Activated T-cell treated with anti-CD3 and anti-CD28 coated beads for 48 hours (primary cell): ENCODE data around the gene PPY.
"Not testable (repeated sequence)": the region's sequence is repeated elsewhere in the genome, so short reads cannot be mapped to it uniquely, and the experiment has no call there.

Source experiments
- DNase-seq: peaks from one replicate; pipeline ENCODE4 v3.0.0-alpha.2; 2020; ENCODE audit warnings: low read depth

PPY gene

GRCh38 chr17:43966276-43966675 lies 24.0 kb upstream of the PPY start:
- no peak for DNase-seq

DNA sequence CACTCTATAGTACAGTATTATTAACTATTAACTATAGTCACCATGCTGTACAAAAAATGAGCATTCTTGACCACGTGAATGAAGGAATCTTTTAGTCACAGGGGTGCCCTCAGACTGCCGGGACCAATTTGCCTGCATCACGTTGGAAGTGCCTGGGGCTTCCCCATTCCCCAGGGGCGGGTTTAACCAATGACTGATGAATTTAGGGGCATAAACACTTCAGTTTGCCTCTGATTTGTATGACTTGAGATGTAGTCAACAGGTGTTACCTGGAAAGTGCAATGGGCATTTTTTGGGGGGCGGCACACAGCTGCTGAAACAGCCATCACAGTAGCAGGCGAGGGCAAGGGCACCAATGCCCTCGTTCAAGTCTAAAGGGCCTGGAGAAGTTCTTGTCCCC lies 20.2 kb upstream of the PPY start:
- DNase-seq, result no peak

DNA sequence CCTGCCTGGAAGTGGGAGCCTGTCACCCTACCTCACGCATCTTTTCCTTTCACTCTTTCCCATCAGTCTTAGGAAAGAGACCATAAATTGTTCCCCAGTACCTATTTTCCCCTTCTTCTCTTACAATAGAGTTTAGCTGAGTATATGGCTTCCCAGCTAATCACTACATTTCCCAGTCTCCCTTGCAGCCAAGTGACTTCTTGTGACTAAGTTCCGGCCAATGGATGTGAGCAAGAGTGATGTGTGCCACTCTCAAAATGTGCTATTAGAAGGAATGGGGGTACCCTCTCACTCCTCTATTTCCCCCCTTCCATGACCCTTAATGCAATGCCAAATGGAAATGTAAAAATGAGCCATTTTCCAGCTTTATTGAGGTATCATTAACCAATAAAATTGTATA lies 19.7 kb upstream of the PPY start:
- DNase-seq, result no peak

- not testable (repeated sequence) for DNase-seq
Measured at GRCh38 chr17:43961292-43961691, 19.0 kb upstream of the PPY start.

DNA sequence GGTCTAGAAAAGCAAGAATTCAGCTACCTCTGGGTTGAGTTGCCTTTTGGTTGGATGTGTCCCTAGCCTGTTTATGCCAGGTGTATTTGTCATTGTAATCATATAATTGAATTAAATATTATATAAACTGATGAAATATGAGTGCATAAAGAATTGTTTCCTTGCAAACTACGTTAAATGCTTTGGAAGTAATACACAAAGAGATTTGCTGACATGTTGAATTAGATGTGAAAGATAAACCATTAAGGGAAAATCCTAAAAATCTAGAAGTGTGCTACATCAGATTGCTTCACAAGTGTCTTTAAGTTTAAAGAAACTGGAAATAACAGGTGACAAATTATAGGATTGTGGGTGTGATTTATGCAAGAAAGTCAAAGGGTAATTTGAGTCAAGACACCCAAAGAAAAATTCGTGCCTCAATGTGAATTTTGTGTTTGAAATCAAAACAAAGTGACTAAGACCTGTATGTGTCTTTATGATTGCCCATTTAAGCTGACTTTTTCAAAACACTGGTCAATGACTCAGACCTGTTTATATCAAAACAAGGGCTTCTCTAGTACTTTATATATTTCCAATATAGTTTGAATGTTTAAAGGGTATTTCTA lies 16.6 kb upstream of the PPY start:
- no peak for DNase-seq

GRCh38 chr17:43956222-43956621 lies 13.9 kb upstream of the PPY start:
- no peak for DNase-seq

- no peak for DNase-seq
Measured at GRCh38 chr17:43953746-43954145, 11.5 kb upstream of the PPY start, which contains the start of gene PYY. PYY (minus strand) TSS chr17:43953940; CDS start chr17:43953483, 457 bp downstream.

DNA sequence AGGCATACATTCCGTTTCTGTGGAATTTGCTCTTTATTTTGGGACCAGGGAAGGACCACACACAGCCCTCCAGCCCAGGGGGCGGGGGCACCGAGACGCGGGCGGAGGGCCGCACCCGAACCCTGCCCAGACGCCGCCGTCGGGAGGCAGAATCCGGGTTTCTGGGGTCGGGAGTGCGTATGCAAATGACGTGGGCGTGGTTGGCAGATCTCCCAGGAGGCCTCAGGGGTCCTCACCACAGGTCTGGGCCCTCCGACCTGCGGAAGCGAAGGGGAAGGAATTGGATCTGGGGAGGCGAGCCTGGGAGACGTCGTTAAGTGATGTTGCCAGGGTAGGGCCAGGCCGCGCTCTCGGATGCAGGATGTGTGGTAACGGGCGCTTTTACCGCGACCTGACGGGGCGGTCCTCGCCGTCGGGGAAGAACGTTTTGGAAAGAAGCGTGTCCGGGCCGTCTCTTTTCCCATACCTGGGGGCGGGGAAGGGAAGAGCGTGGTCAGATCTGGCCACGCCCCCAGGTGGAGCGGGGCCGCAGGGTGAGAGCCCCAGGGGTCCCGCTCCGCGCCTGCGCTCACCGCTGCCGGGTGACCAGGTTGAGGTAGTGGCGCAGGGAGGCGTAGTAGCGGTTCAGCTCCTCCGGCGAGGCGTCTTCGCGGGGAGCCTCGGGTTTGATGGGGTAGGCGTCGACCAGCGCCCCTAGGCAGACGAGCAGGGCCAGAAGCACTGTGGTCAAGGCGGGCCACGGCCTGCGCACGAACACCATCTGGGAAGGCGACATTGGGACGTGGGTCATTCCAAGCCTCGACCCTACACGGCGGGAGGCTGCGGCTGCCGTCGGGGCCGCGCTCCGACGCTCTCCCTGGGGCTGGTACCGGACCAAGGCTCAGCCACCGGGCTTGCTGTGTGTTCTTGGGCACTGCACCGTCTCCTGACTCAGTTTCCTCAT lies 10.7 kb upstream of the PPY start:
- no peak for DNase-seq

- no peak for DNase-seq
Measured at GRCh38 chr17:43952351-43952723, 10.1 kb upstream of the PPY start.

- DNase-seq, result no peak
Measured at GRCh38 chr17:43951750-43952149, 9.5 kb upstream of the PPY start.

DNA sequence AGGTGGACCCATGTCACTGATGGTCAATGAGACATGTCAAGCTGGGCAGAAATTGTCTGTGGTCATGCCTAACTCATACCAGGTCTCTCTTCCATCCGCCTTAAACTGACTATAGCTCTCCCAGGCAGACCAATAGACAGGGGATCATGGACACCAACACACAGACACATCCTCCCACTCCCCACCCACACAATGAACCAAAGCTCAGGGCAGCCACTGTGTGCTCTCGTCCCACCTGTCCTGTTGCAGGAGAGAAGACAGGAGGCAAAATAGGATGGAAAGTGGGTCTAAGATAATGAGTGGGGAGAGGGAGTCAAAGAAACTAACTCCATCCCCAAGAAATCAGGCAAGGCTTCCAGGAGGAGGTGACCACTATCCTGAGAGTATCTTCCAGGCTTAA lies 8.3 kb upstream of the PPY start:
- no peak for DNase-seq

- DNase-seq, result no peak
Measured at GRCh38 chr17:43949781-43950180, 7.5 kb upstream of the PPY start.

- DNase-seq, result no peak
Measured at GRCh38 chr17:43946781-43947180, 4.5 kb upstream of the PPY start.

DNA sequence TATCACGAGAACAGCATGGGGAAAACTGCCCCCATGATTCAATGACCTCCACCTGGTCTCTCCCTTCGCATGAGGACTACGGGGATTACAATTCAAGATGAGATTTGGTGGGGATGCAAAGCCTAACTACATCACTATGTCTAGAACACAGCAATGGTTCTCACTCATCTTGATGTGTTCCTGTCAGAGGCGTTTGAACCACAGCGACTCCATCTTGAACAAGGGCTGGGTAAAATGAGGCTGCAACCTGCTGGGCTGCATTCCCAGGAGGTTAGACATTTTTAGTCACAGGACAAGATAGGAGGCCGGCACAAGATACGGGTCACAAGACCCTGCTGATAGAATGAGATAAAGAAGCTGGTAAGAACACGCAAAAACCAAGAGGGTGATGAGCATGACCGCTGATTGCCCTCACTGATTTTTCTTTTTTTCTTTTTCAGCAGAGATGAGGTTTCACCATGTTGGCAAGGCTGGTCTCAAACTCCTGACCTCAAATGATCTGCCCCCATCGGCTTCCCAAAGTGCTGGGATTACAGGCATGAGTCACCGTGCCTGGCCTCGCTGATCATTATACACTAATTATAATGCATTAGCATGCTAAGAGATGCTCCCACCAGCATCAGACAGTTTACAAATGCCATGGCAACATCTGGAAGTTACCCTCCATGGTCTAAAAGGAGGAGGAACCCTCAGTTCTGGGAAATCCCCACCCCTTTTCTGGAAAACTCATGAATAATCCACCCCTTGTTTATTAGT lies 3.0 kb upstream of the PPY start:
- DNase-seq, result no peak

DNA sequence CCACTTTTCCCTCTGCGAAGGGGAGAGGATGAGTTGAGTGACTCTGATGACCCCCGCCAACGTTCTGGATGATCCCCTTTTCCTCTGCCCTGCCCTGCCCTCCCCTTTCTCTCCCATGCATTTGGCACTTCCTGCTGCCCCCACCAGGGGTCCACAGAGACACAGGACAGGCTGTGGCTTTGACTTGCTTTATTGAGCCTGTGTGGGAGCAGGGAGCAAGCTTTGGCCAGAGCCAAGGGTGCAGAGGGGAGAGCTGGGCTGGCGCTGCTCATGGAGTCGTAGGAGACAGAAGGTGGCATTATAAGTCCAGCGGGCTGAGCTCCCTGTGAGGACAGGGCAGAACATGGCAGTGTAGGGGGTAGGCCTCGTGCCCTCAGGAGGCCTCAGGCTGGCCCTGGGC lies 1.6 kb downstream of the PPY start:
- peak; percentile 21 for DNase-seq

GRCh38 chr17:43939886-43940285 lies 2.4 kb downstream of the PPY start:
- no peak for DNase-seq

GRCh38 chr17:43939452-43939851 lies 2.8 kb downstream of the PPY start:
- DNase-seq, result not testable (repeated sequence)

- DNase-seq, result no peak
Measured at GRCh38 chr17:43938838-43939182, 3.5 kb downstream of the PPY start.

DNA sequence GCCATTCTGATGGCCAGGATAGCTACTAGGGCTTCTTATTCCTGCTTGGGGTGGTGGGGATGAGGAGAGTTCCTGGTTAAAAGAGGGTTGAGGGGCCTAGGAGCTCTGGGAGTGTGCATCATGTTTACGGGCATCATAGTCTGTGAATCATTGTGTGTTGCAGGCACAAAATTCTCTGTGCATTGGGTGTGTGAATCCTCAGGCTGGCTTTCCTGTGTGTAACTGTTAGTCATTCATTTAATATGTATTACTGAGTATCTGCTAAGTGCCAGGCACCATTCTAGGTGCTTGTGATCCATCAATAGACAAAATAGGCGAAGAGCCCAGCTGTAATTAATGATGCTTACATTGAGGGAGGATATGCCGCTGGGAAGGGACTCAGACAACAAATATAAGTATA lies 5.8 kb downstream of the PPY start:
- no peak for DNase-seq

GRCh38 chr17:43935926-43936261 lies 6.4 kb downstream of the PPY start:
- no peak for DNase-seq

- no peak for DNase-seq
Measured at GRCh38 chr17:43935204-43935925, 6.9 kb downstream of the PPY start.

- no peak for DNase-seq
Measured at GRCh38 chr17:43932923-43933322, 9.4 kb downstream of the PPY start.
